ENCODE results near the gene CRADD.

Gene CRADD

DNA sequence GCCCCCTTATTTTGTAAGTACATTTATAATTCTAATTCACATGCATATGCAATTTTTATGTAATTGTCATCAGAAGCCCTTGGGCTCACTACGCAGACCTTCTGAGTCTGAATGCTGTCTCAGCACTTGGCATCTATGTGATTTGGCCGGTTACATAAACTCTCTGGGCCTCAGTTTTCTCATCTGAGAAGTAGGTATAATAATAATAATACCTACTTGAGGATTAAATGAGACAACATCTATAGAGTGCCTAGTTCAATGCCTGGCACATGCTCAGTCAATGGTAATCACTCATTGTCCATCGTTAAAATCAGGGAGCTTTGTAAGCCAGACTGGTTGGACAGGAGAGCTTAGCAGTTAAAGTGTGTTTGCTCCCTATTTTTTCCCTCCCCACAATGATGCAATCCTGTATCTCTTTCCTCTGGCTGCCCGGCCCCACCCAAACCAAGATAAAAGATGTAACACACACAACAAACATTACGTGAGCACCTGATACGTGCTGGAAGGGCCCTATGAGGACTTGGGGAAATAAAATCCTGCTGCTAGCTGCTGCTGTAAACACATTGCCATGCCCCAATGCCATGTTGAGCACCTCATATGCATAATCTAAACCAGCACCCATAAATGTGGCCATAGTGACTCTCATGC is 235.0 kb downstream of the CRADD start:
- H3K4me1 ChIP-seq, result peaks cover 0 to 13% (median 11%) of the 10 kb centered on the region in 10 experiments; a peak in 12 of 20 replicates
- no peak for TF ChIP-seq Cebpa-rat (IDR thresholded peaks at IDR 0.05)
- no peaks in the 10 kb centered on the region for H4K20me1 ChIP-seq
- H3K27ac ChIP-seq, result no peak overlapping the region
- no peak overlapping the region for H3K9ac ChIP-seq
- no peaks in the 10 kb centered on the region for H3K27me3 ChIP-seq
- no peaks in the 10 kb centered on the region for H3K36me3 ChIP-seq
- H3K4me3 ChIP-seq, result no peak overlapping the region
- H3K4me2 ChIP-seq, result no peak overlapping the region
- no peaks in the 10 kb centered on the region for H3K9me3 ChIP-seq (replicated peaks in 1 of 11)

DNA sequence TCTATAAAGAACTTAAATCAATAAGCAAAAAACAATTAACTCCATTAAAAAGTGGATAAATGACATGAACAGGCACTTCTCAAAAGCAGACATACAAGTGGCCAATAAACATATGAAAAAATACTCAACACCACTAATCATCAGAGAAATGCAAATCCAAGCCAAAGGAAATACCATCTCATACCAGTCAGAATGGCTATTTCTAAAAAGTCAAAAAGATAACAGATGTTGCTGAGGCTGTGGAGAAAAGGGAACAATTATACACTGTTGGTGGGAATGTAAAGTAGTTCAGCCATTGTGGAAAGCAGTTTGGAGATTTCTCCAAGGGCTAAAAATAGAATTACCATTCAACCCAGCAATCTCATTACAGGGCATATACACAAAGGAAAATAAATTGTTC is 236.7 kb downstream of the CRADD start:
- no peaks in the 10 kb centered on the region for H3K36me3 ChIP-seq
- H3K9ac ChIP-seq, result no peak overlapping the region
- no peak overlapping the region for H3K27ac ChIP-seq
- no peak overlapping the region for H3K4me3 ChIP-seq
- peaks cover 0 to 12% (median 10%) of the 10 kb centered on the region in 10 experiments; a peak in 12 of 20 replicates for H3K4me1 ChIP-seq
- H3K9me3 ChIP-seq (replicated peaks in 1 of 11), result no peaks in the 10 kb centered on the region
- no peaks in the 10 kb centered on the region for H3K27me3 ChIP-seq
- no peak for TF ChIP-seq Cebpa-rat (IDR thresholded peaks at IDR 0.05)
- H4K20me1 ChIP-seq, result no peaks in the 10 kb centered on the region
- no peak overlapping the region for H3K4me2 ChIP-seq

DNA sequence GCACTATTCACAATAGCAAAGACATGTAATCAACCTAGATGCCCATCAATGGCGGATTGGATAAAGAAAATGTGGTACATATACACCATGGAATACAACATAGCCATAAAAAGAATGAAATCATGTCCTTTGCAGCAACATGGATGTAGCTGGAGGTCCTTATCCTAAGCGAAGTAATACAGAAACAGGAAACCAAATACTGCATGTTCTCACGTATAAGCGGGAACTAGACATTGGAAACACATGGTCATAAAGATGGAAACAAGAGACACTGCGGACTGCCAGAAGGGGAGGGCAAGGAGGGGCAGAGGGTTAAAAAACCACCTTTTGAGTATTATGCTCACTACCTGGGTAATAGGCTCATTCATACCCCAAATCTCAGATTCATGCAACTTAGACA is 237.1 kb downstream of the CRADD start:
- Histone ChIP-seq H4K20me1 (no peaks in the 10 kb centered on the region), H3K36me3 (no peaks in the 10 kb centered on the region), H3K27ac (no peak overlapping the region), H3K4me2 (no peak overlapping the region), H3K9ac (no peak overlapping the region), H3K27me3 (no peaks in the 10 kb centered on the region), H3K9me3 (replicated peaks in 1 of 11) (no peaks in the 10 kb centered on the region), H3K4me1 (peaks cover 0 to 12% (median 10%) of the 10 kb centered on the region in 10 experiments; a peak in 12 of 20 replicates), H3K4me3 (no peak overlapping the region)
- no peak for TF ChIP-seq Cebpa-rat (IDR thresholded peaks at IDR 0.05)

GRCh38 chr12:93915411-93915810 is 238.2 kb downstream of the CRADD start:
- Histone ChIP-seq H4K20me1 (no peaks in the 10 kb centered on the region), H3K9ac (no peak overlapping the region), H3K9me3 (replicated peaks in 1 of 11) (no peaks in the 10 kb centered on the region), H3K4me3 (no peak overlapping the region), H3K36me3 (no peaks in the 10 kb centered on the region), H3K4me1 (peaks cover 0 to 12% (median 10%) of the 10 kb centered on the region in 10 experiments; a peak in 12 of 20 replicates), H3K27ac (peak overlapping the region in 2 of 11 experiments; percentile 26 to 27; a peak in 1 of 22 replicates), H3K27me3 (no peaks in the 10 kb centered on the region), H3K4me2 (peak overlapping the region in 9 of 11 experiments; percentile 1 to 61 (median 33); a peak in 14 of 22 replicates)
- TF ChIP-seq Cebpa-rat (IDR thresholded peaks at IDR 0.05), result no peak

- peaks cover 0 to 12% (median 10%) of the 10 kb centered on the region in 10 experiments; a peak in 12 of 20 replicates for H3K4me1 ChIP-seq
Observed at GRCh38 chr12:93916402-93916801, 239.2 kb downstream of the CRADD start.

DNA sequence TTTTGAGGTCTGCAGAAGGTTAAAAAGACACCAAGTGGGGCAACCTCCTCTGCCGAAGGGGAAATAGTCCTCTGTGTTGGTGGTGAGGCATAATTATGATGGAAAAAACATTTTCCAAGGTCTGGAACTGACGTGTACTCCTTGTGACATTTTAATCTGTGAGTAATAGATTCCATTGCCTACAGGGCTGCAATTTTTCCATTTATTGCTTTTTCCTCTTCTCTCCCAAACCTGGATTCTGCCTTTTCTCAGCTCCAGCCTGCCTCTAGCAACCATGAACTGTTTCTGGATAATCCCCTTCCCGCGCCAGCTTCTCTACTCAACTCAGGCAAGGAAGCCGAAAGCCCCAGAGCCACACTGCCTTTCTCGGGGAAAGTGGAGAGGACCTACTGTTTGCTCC is 241.1 kb downstream of the CRADD start:
- Histone ChIP-seq H3K36me3 (no peaks in the 10 kb centered on the region), H3K4me1 (peaks cover 0 to 12% (median 10%) of the 10 kb centered on the region in 10 experiments; a peak in 12 of 20 replicates), H3K9me3 (replicated peaks in 1 of 11) (no peaks in the 10 kb centered on the region), H3K9ac (no peak overlapping the region), H3K4me2 (no peak overlapping the region), H4K20me1 (no peaks in the 10 kb centered on the region), H3K27ac (no peak overlapping the region), H3K4me3 (no peak overlapping the region), H3K27me3 (no peaks in the 10 kb centered on the region)
- TF ChIP-seq Cebpa-rat (IDR thresholded peaks at IDR 0.05), result no peak

More at GRCh38 chr12:93916402-93916801, 239.2 kb downstream of the CRADD start:
- no peak for TF ChIP-seq Cebpa-rat (IDR thresholded peaks at IDR 0.05)
- Histone ChIP-seq H4K20me1 (no peaks in the 10 kb centered on the region), H3K27me3 (no peaks in the 10 kb centered on the region), H3K4me2 (no peak overlapping the region), H3K9me3 (replicated peaks in 1 of 11) (no peaks in the 10 kb centered on the region), H3K9ac (no peak overlapping the region), H3K4me3 (no peak overlapping the region), H3K36me3 (no peaks in the 10 kb centered on the region), H3K27ac (no peak overlapping the region)

DNA sequence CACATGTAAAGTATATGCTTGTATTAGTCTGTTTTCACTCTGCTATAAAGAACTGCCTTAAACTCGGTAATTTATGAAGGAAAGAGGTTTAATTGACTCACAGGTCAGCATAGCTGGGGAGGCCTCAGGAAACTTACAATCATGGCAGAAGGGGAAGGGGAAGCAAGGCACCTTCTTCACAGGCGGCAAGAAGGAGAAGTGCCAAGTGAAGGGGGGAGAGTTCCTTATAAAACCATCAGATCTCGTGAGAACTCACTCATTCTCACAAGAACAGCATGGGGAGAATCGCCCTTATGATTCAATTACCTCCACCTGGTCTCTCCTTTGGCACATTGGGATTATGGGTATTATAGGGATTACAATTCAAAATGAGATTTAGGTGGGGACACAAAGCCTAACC is 241.7 kb downstream of the CRADD start:
- no peak for TF ChIP-seq Cebpa-rat (IDR thresholded peaks at IDR 0.05)
- H4K20me1 ChIP-seq, result no peaks in the 10 kb centered on the region

GRCh38 chr12:93921521-93921920 is 244.3 kb downstream of the CRADD start:
- TF ChIP-seq Cebpa-rat (IDR thresholded peaks at IDR 0.05), result no peak
- Histone ChIP-seq H3K36me3 (no peaks in the 10 kb centered on the region), H3K4me2 (no peak overlapping the region), H4K20me1 (no peaks in the 10 kb centered on the region), H3K4me3 (no peak overlapping the region), H3K9me3 (replicated peaks in 1 of 11) (peaks cover 10 to 16% (median 15%) of the 10 kb centered on the region in 11 experiments), H3K27ac (no peak overlapping the region), H3K9ac (no peak overlapping the region), H3K27me3 (no peaks in the 10 kb centered on the region), H3K4me1 (no peaks in the 10 kb centered on the region)

More for the DNA sequence above, 241.7 kb downstream of the CRADD start:
- Histone ChIP-seq H3K9me3 (replicated peaks in 1 of 11) (no peaks in the 10 kb centered on the region), H3K27ac (no peak overlapping the region), H3K4me2 (no peak overlapping the region), H3K36me3 (no peaks in the 10 kb centered on the region), H3K27me3 (no peaks in the 10 kb centered on the region), H3K4me3 (no peak overlapping the region), H3K4me1 (peaks cover 0 to 12% (median 10%) of the 10 kb centered on the region in 10 experiments; a peak in 12 of 20 replicates), H3K9ac (no peak overlapping the region)

DNA sequence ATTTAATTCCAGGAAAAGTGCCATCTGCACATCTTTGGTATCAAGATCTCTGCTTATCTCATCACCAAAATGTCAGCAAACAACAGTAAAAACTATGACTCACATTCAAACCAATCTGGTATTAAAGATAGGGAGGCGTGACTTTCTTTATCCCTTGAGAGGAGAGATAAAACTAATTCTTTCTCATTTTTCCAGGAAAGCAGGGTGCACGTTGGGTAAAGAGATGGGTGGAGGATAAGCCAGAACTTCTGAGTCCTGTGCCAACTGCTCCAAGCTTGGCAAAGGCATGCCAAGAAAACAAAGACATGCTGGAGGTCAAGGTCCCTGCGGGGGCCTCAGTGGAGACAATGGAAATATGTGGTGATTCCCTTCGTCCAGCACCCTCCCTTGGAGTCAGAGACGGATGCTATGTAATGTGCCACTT is 245.4 kb downstream of the CRADD start:
- no peak overlapping the region for H3K9ac ChIP-seq
- H3K9me3 ChIP-seq (replicated peaks in 1 of 11), result peaks cover 15 to 23% (median 19%) of the 10 kb centered on the region in 11 experiments
- H3K36me3 ChIP-seq, result no peaks in the 10 kb centered on the region
- no peak overlapping the region for H3K4me3 ChIP-seq
- no peaks in the 10 kb centered on the region for H4K20me1 ChIP-seq
- no peaks in the 10 kb centered on the region for H3K27me3 ChIP-seq
- H3K4me1 ChIP-seq, result no peaks in the 10 kb centered on the region
- TF ChIP-seq Cebpa-rat (IDR thresholded peaks at IDR 0.05), result no peak
- H3K4me2 ChIP-seq, result no peak overlapping the region
- H3K27ac ChIP-seq, result no peak overlapping the region

DNA sequence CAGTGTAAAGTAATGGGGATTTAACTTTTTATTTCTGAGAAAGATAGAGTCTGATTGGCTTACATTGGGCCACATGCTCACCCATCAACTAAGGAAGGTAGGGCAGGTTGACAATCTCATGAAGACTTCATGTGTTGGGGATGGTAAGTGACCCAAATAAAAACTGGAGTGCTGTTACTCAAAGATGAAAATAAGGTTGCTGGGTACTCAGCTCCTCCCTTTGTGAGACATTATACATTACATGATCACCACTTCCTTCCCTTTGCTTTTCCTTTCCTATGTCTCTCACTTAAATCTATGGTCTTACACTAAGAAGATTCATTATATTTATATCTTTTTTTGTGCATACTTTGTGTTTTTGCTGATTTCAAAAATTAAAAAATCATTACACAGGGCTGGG is 247.2 kb downstream of the CRADD start:
- H3K4me3 ChIP-seq, result no peak overlapping the region
- no peaks in the 10 kb centered on the region for H3K27me3 ChIP-seq
- H3K4me2 ChIP-seq, result no peak overlapping the region
- no peak for TF ChIP-seq Cebpa-rat (IDR thresholded peaks at IDR 0.05)
- H3K27ac ChIP-seq, result no peak overlapping the region
- no peaks in the 10 kb centered on the region for H4K20me1 ChIP-seq
- H3K36me3 ChIP-seq, result no peaks in the 10 kb centered on the region
- no peak overlapping the region for H3K9ac ChIP-seq
- peaks cover 22 to 39% (median 35%) of the 10 kb centered on the region in 11 experiments for H3K9me3 ChIP-seq (replicated peaks in 1 of 11)
- H3K4me1 ChIP-seq, result no peaks in the 10 kb centered on the region
